Kidney capillary endothelial cell (primary cell): Measurements from ENCODE around the gene PTCD2.
A peak's percentile ranks its signal among the peaks of the same experiment; 100 is the strongest.

Experiments
- DNase-seq: peaks from one replicate; pipeline ENCODE4 v3.0.0-alpha.2; 2018; ENCODE audit warnings: low spot score

PTCD2 gene

DNA sequence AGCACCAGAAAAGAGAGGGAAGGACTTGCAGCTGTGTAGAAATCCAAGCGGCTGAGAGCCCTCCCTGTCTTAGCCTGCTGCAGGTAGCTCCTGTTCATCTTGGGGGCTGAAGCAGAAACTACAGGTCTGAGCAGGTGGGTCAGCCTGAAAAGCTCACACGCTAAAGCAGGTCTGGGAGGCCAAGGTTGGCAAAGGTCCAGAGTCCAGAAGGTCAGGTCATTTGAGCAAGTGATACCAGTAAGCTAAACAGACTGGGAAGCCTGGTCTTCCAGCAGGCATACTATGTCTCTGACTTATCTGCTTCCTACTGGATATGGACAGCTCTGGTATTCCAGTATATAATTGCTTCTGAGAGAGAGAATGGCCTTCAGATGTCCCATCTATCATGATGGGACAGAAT is 26.2 kb downstream of the PTCD2 start:
- no peak for DNase-seq

DNA sequence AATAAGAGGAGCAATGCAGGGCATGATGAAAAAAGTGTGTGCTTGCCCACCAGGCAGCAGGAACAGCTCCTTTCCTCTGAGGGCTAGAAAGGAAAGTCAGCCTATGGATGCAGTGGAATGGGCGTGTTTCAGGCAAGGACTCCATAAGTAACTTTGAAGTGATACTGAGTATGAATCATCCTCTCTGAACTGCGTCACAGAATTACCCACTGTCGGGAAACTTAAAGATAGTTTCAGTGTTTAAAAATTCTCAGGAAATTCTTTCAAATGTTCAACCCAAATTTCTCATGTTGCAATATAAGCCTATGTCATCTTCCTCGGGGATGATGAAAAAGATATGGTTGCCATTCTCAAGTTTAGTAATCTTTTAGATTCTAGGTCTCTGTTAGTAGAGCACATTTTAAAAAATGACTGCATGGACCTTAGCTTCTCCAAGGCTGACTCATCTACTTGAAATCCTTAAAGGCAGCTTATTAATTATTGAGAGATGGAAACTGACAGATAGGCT is 27.7 kb downstream of the PTCD2 start:
- no peak for DNase-seq

DNA sequence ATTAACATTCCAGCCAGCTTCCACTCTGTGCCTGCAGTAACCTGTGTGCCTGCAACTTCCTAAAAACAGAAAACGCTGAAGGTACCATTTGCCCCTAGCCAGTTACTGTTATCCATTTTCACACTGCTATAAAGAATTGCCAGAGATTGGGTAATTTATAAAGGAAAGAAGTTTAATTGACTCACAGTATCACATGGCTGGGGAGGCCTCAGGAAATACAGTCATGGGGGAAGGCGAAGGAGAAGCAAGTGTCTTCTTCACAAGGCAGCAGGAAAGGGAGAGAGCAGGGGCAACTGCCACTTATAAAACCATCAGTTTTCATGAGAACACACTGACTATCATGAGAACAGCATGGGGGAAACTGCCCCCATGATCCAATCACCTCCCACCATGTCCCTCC is 31.2 kb downstream of the PTCD2 start:
- DNase-seq: no peak

DNA sequence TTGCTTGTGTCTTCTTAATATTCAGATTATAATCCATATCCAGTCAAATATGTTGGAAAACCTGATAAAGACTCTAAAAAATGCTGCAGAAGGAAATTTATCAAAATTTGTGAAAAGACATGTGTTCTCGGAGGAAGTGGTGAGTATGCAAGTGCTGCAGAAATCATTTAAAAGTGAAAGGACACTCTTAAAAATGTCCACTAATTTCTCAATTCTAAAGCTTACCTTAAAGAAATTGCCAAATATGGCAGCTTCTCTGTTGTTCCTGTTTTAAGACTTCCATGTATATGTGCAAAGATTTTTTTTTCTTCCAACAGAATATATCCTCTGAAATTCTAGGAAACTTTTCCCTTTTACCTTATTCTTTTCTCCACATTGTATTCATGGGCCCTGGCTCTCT is 32.4 kb downstream of the PTCD2 start:
- DNase-seq: no peak

DNA sequence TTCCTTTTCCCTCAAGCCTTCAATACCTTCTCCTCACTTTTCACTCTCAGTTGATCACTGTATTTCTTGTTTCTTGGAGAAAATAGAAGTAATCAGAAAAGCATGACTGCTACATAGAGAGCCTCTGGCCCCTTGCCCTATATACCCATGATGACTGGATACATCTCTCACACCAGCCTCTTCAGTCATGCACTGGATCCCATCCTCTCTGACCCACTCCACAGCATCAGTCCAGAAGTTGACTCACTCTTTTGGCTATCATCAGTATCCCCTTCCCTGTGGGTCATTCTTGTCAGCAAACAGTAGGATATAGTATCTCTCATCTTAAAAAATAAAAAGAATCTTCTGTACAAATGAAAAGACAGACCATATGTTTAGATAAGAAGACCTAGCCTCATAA is 32.9 kb downstream of the PTCD2 start:
- no peak for DNase-seq

DNA sequence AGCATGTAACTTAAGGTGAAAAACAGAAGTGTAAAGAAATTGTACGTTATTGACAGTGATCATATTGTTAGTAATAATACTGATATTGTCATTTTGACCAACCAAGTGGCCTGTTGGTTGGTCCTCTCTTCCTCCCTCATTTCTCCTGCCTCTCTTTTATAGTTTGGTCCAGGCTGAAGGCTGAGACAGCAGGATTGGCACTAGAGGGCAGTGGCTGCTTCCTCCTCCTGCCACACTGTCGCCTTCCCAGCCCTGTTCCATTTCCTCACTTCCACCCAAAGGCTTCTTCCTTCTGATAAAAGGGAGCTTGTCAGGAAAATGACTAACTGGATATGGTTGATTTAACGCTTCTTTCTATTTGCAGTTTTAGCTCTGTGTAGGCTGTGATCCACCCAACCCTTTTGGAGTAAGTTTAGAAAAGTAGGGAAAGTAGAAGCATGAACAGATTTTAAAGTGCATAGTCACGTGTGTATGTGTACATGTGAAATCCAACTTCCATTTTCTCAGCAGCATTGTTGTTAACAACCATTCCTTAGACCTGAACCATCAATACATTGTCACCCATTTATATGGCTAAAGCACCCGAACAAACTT is 35.6 kb downstream of the PTCD2 start:
- DNase-seq: peak; percentile 70

DNA sequence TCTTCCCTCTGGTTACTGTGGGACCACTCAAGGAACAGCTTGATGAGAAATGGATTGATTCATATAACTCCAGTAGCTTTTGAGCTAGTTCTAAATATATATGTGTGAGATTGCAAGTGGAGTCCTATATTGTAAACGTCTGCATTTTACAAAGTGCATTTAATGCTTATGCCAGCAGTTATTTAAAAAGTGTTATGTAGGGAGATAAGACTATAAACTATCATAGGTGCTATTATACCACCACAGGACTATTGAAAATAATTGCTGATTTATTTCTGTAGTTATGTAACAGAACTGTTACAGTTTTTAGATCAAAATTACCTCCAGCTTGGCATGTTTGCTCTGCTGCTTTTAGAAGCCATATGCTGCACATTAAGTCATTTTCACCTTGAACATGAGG is 36.2 kb downstream of the PTCD2 start:
- no peak for DNase-seq

DNA sequence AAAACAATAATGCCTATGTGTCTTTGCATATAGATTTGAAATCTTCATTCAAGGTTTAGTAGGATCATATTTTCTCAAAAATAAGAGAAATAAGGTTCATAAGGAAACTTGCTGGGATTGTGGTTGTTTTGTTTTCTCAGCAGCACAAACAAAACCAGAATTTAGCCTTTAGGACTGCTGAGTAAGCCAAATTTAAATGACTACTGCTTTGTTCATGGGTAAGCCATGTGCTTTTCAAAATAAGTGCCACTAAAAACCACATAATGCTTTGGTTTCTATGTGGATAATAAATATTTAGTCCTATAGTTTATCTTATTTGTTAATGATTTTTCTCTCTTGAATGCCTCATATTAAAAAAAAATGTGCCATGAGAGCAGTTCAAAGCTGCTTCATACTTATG is 38.8 kb downstream of the PTCD2 start:
- no peak for DNase-seq

DNA sequence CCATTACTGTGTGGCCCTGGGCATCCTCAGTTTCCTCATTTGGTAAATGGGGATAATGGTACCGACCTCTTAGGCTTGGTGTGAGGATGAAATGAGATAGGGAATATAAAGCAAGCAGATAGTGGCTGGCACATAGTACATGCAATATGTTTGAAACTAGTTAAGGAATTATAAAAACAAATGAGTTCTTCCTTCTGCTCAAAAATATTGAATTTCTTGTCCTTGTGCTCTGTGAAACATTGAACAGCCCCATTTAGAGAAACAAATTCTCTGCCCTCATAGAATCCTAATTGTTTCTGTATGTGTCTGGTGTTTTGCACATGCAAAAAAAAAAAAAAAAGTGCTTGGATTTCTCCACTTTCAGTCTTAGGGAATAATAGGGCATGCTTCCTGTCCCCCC is 39.7 kb downstream of the PTCD2 start:
- no peak for DNase-seq

DNA sequence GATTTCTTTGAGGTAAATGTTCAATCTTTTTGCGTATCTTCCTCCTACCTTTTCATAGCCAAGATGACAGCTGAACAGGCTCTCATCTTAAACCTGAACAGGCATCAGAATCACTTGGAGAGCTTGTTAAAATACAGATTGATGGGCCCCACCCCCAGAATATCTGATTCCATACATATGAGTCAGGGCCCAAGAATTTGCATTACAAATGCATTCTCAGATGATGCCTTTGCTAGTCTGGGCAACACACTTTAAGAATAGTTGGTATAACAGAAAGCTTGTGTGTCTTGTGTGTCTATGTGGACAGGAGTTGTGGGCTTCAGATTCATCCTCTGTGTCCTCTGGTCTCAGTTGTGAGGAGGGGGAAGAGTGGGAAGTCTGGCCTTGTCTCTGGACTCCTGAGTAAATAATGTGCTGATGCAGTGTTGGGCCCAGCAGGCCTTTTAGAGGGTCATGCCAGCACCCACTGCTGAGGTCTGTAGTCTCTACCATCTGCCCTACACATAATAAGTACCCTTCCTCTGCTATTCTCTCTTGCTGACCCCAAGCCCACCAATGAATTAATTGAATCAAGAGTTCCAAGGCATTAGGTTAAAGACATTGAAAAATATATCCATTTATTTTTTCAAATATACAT is 43.1 kb downstream of the PTCD2 start:
- DNase-seq: peak; percentile 84

DNA sequence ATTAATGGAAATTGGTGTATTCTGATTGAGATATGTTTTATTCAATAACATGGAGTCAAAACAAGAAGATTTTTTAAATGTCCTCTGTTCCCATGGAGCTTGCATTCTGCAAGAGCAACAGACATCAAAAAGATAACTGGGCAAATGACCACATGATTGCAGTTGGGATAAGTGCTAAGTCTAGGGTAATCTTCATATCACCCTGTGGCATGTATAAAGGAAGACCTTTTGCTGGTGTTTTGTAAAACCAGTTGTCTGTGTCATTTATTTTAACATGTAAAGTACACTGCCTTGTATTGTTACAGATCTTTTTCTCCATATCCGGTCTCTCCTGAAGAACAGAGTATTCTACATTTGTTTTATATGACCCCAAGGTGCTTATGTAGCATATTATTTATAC is 44.0 kb downstream of the PTCD2 start:
- no peak for DNase-seq

DNA sequence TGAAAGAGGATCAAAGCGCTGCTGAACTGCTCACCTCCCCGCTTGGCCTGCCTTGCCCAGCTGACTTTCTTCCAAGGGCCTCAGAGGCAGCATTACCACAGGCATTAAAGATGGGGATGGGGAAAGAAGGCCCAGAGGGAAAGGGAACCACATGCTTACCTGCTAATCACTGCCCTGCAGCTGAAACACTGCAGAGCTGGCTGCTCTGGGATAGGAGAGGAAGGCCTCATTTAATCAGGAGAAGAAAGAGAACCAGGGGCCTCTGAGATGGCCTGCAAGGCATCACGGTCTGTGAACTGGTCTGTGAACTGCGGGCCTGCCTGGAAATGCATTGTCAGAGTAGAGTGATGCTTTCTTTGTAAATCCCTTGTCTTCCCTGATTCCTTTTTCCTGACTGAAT is 44.8 kb downstream of the PTCD2 start:
- no peak for DNase-seq

DNA sequence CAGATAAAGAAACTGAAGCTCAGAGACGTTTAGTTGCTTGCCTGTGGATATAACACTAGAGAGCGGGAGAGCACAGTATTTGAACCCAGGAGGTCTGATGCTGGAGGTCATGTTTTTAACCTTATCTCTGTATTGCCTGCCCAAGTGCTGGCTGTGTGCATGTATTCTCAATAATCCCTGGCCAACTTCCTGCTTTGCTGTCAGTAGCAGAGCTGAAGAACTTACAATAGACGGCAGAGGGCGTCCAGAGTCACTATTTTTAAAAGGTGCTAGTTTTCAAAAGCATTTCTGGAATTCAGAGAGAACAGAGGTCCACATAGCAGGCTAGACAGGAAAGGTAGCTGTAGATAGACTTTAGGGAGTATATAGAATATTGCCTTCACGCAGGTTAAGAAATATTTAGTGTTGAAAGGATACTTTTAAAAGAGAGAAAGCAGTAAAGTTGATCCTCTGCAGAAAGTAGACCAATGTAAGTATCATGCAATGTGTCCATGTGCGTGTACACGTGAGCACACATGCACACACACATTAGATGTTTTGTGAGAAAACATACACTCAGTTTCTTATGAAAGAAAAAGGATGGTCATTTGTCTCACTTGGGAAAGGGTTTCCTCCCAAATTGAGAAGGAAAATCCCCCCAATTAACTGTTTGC is 46.3 kb downstream of the PTCD2 start:
- DNase-seq: peak; percentile 80

DNA sequence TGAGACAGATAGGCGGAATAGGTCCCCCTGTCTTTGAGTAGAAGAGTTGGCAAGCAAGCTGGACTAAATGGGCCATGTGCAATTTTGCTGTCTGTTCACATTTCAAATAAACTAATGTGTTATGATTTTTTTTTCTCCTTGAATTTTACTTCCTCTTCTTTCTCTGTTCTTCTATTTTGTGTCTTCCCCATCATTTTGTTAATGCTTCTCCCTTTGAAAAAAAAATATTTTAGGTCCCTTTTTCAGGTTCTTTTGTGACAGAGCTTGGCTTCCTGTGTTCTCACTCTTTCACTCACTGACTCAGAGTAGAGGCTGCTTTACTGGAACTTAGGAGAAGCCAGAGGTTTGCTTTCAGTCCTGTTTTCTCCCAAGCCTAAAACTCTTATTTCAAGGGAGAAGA is 48.1 kb downstream of the PTCD2 start:
- no peak for DNase-seq

DNA sequence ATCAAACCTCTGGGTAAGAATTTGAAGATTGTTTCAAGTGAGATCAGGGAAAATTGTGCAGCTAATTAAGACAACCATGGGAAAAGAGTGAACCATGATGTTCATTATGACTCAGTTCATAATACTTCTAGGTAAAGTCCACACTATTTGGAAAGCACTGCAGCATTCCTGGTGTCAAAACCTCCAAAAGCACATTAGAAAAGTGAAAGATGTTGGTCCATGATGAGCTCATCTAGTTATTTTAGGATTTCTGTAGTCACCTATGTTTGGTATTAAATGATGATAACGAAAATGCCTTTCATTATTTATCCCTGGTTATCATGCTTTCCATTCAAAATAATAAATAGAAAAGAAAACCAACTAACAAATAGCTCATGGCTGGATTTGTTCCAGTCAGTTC is 49.1 kb downstream of the PTCD2 start:
- DNase-seq: no peak

DNA sequence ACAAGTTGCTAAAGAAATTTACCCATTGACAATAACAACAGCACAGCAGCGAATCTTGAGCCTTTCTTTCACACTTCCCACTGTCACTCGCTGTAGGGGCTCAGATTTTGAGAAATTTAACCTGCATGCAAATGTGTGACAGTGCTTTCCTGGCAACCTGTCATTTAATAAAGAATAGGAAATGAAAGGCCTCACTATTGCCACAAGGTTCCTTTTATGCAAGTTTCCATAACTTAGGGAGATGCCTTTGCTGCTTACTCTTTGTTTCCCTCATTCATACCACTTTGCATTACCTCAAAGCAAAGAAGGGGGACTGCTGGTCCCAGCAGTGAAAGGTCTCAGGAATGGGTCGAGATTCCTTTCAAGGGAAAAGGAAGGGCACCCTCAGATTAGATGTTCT is 49.5 kb downstream of the PTCD2 start:
- no peak for DNase-seq

DNA sequence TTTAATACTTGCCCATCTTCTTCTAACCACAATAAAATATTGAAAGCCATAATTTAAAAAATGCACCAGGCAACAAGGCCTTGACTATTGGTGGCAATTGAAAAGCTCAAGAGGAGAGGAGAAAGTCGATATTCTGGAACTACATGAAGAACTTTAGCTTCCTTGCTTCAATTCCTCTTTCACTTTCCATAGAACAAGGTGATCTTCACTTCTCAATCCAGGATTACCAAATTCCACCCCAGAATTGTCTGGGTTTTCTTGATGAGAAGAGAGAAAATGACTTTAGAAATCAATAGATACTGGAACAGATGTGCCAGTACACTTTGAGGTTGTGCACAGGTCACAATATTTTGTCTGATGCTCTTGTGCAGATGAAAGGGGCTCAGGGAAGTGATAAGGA is 52.2 kb downstream of the PTCD2 start:
- no peak for DNase-seq

DNA sequence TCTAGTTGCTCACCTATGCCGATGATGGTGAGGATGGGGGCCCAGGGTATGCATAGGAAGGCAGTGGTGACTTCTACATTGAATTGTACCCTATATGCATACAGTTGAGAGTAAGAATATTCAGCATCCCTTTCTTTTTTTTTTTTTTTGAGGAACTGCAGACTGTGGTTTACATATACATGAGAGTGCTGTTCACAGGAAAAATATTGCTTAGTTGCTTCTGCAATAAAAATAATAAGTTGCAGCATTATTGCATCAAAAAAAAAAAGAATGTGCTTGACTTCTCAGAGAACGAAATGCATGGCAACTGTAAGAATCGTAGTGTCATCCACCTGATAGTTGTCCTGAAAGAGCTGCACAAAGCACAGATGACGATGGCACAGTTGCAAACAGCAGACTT is 52.8 kb downstream of the PTCD2 start:
- DNase-seq: no peak

DNA sequence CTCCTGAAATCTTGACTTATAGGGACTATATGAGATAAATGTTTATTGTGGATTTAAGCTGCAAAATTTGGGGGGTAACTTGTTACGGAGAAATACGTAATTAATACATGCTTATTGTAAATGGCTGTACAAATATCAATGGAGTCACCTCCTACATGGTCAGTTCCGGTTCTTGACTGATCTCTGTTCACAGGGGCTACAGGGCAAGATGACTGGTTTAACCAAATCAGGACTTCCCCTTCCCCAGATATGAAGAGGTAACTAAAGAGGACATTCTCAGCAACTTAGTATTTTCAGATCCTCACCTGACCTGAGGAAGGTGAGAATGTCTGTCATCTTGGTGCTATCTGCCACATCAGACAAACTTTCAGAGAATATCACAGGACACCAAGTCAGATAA is 54.7 kb downstream of the PTCD2 start:
- no peak for DNase-seq

DNA sequence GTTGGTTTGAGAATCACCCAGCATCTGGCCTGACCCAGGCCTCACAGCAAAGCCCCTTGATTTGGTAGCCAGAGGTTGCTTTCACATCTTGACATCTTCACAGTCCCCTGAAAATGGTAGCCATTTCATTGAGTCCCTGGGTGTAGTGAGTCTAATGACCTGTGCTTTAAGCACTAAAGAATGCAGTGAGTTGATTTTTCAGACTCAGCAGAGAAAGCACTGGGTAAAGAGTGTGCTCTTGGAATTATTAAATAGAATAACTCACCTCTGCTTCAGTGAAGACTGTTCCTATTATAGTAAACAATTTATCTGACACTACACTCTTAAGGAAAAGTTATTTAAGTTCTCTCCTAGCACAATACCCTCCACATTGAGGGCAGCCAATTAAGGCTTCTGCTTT is 56.2 kb downstream of the PTCD2 start:
- DNase-seq: no peak

DNA sequence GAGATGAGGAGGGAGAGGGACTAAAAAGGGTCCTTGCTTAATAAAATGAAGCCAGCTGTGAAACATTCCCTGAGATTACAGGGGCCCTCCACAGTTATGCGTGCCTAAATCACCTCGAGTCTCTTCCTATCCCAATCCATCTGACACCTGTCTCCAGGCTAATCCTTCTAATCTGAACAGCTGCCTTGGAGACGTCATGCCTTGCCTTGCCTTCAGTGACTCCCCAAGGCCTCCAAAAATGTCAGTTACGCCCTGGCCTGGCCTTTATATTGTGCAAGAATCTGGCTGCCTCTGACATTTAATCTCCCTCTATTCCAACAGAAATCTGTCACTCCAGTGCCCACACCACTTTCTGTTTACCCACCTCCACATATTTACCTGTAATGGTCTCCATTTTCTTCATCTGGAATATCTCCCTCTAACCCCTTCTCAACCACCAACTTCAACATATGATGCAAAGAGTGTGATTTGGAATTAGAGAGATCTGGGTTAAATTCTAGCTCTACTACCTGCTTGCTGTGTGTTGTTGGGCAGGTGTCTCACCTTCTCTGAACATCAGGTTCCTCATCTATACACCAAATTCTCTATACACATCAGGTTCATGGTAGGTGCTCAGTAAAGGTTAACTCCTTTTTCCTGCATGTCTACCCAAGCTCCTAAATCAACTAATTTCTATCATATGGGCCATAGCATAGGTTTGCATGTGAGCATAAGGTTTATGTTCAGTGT is 57.9 kb downstream of the PTCD2 start:
- DNase-seq: no peak

DNA sequence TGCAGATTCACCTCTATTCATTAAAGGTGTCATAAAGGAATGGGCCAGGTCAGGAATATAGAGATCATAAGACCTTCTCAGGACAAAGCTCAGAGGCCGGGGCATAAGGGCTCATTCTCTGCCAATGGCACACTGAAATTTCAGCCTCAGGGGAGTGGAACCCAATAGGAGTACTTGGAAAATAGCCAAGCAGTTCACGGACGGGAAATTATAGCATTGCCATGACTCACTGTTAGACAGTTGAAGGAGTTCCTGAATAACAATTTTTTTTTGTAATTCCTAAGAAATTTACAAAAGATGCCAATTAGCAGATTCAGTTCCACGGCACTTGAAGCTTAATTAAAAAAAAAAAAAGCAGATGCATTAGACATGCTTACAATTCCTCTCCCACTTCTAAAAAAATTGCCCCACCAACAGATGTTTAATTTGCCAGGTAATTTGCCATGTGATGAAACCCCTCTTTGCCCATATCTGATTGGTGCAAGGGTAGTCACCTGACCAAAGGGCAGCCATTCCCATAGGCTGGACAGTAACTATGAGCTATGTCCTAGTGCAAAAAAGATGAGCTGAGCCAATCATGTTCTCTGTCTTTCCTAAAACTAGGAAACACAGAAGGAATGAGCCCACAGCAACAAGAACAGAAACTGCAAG is 58.6 kb downstream of the PTCD2 start:
- DNase-seq: peak; percentile 90

DNA sequence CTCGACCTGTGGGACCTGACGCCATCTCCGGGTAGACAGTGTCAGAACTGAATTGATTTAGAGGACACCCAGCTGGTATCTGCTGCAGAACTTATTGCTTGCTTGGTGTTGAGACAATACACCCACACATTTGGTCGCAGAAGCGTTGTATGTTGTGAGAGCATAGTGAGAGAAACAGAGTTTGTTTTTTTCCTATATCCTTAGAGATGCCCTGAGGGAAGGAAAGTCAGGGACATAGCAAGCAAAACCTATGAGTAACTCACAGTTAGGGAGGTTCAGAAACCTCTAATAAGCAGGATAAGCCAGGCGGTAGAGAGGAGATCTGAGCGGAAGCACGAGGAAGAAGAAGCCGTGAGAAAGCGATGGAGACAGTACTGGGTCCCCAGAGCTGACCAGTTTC is 59.8 kb downstream of the PTCD2 start:
- no peak for DNase-seq
